ENCODE results near the gene SERPINB6. TPM values are rescaled to one million over a fixed set of nuclear protein-coding genes. Genes with fewer than 3 reads are reported as not detected.
"Not testable (repeated sequence)": the region's sequence is repeated elsewhere in the genome, so short reads cannot be mapped to it uniquely, and the experiment has no call there.

Gene SERPINB6
- polyA plus RNA-seq, 1 experiment, result 89.6 TPM

GRCh38 chr6:3005874-3006273 lies 34.5 kb upstream of the SERPINB6 start:
- CTCF ChIA-PET, result no interaction called here
- POLR2A ChIA-PET, result no interaction called here

GRCh38 chr6:3005077-3005476 lies 33.7 kb upstream of the SERPINB6 start:
- H3K27me3 ChIP-seq (ENCODE audit: control insufficient read depth, insufficient read depth, low read length), result no peaks in the 10 kb centered on the region
- peaks cover 1% of the 10 kb centered on the region; the same call in 1 of the 2 replicates for H3K36me3 ChIP-seq (ENCODE audit: control insufficient read depth, insufficient read depth, low read length)
- TF ChIP-seq CTCF (IDR thresholded peaks at IDR 0.05; ENCODE audit: insufficient read depth, low read depth, low read length), result no peak
- DNase-seq (ENCODE audit: low read depth), result no peak
- no peak overlapping the region for H3K4me3 ChIP-seq (ENCODE audit: low read depth, low read length)
- ChIA-PET CTCF (no interaction called here), POLR2A (no interaction called here)

More at GRCh38 chr6:3005874-3006273, 34.5 kb upstream of the SERPINB6 start:
- no peak for TF ChIP-seq CTCF (IDR thresholded peaks at IDR 0.05; ENCODE audit: insufficient read depth, low read depth, low read length)
- no peaks in the 10 kb centered on the region for H3K27me3 ChIP-seq (ENCODE audit: control insufficient read depth, insufficient read depth, low read length)
- peaks cover 1% of the 10 kb centered on the region; the same call in 1 of the 2 replicates for H3K36me3 ChIP-seq (ENCODE audit: control insufficient read depth, insufficient read depth, low read length)
- DNase-seq (ENCODE audit: low read depth), result no peak
- H3K4me3 ChIP-seq (ENCODE audit: low read depth, low read length), result no peak overlapping the region

GRCh38 chr6:3003226-3003625 lies 31.9 kb upstream of the SERPINB6 start:
- POLR2A ChIA-PET, result not testable (repeated sequence)
- CTCF ChIA-PET, result interaction anchor here (1.0 to 3.0 kb wide), 4 partner anchors 12 to 54 kb away, joined by 3 to 15 read pairs (median 12); no protein-coding TSS in a partner anchor

GRCh38 chr6:3001773-3002293 lies 30.5 kb upstream of the SERPINB6 start:
- ChIA-PET CTCF (interaction anchor here (0.7 to 3.5 kb wide), 15 partner anchors 8 to 729 kb away, joined by 3 to 15 read pairs (median 6); no protein-coding TSS in a partner anchor), POLR2A (no interaction called here)
- Histone ChIP-seq H3K36me3 (ENCODE audit: control insufficient read depth, insufficient read depth, low read length) (peaks cover 1% of the 10 kb centered on the region; the same call in 1 of the 2 replicates), H3K27me3 (ENCODE audit: control insufficient read depth, insufficient read depth, low read length) (no peaks in the 10 kb centered on the region), H3K4me3 (ENCODE audit: low read depth, low read length) (no peak overlapping the region)
- no peak for DNase-seq (ENCODE audit: low read depth)
- TF ChIP-seq CTCF (IDR thresholded peaks at IDR 0.05; ENCODE audit: insufficient read depth, low read depth, low read length), result peak; percentile 57

More at GRCh38 chr6:3003226-3003625, 31.9 kb upstream of the SERPINB6 start:
- H3K27me3 ChIP-seq (ENCODE audit: control insufficient read depth, insufficient read depth, low read length); H3K4me3 ChIP-seq (ENCODE audit: low read depth, low read length); DNase-seq (ENCODE audit: low read depth); H3K36me3 ChIP-seq (ENCODE audit: control insufficient read depth, insufficient read depth, low read length): not testable (repeated sequence)

- no peak overlapping the region for H3K4me3 ChIP-seq (ENCODE audit: low read depth, low read length)
- ChIA-PET POLR2A (no interaction called here), CTCF (interaction anchor here (0.7 to 3.5 kb wide), 14 partner anchors 8 to 730 kb away, joined by 3 to 15 read pairs (median 6); no protein-coding TSS in a partner anchor)
- no peak for TF ChIP-seq CTCF (IDR thresholded peaks at IDR 0.05; ENCODE audit: insufficient read depth, low read depth, low read length)
- H3K36me3 ChIP-seq (ENCODE audit: control insufficient read depth, insufficient read depth, low read length), result peaks cover 1% of the 10 kb centered on the region; the same call in 1 of the 2 replicates
- no peaks in the 10 kb centered on the region for H3K27me3 ChIP-seq (ENCODE audit: control insufficient read depth, insufficient read depth, low read length)
- no peak for DNase-seq (ENCODE audit: low read depth)
Measured at GRCh38 chr6:3001146-3001772, 29.9 kb upstream of the SERPINB6 start.
